Thyroid gland (tissue), 4 donors: Measurements from ENCODE around the gene MREG. TPM values are rescaled to one million over a fixed set of nuclear protein-coding genes. Genes with fewer than 3 reads are reported as not detected.

Experiments
- DNase-seq, 2 donors: peaks; one replicate each; pipeline ENCODE4 v3.0.0-alpha.2; 2019
- H3K27ac ChIP-seq, 3 donors: fragments of 200-600 bp; sonication (generic); 1 replicate in 2 of 3; 2 replicates in 1 of 3; pipeline ENCODE4 v1.5.1; 2016 to 2019; ENCODE audit warnings: mild to moderate bottlenecking in 1 of 3, moderate library complexity in 1 of 3
- H3K27me3 ChIP-seq: fragments of 200-600 bp; sonication (generic); one replicate; pipeline ENCODE4 v1.5.1; 2019
- H3K36me3 ChIP-seq, 2 donors: fragments of 200-600 bp; sonication (generic); one replicate each; pipeline ENCODE4 v1.5.1; 2016 to 2019
- H3K4me1 ChIP-seq, 2 donors: fragments of 200-600 bp; sonication (generic); one replicate each; pipeline ENCODE4 v1.5.1; 2017 to 2019
- H3K4me3 ChIP-seq, 3 donors: fragments of 200-600 bp; sonication (generic); replicated peaks in 1 of 3; 1 replicate in 2 of 3; 2 replicates in 1 of 3; pipeline ENCODE4 v1.5.1; 2016; ENCODE audit warnings: mild to moderate bottlenecking in 1 of 3
- H3K9me3 ChIP-seq: fragments of 200-600 bp; sonication (generic); one replicate; pipeline ENCODE4 v1.5.1; 2017
- CTCF ChIP-seq, 6 experiments: fragments of 200-600 bp in 3 of 6; fragments of 450-650 bp in 3 of 6; sonication (generic) in 3 of 6; IDR thresholded peaks; one replicate each; pipeline ENCODE4 v1.5.1; 2016 to 2019; ENCODE audit warnings: antibody characterized with exemption in 6 of 6, mild to moderate bottlenecking in 2 of 6, inconsistent platforms in 1 of 6, moderate library complexity in 1 of 6
- POLR2A ChIP-seq, 2 donors: fragments of 450-650 bp; IDR thresholded peaks; one replicate each; pipeline ENCODE4 v1.6.1; 2017; ENCODE audit warnings: antibody characterized with exemption in 2 of 2, mild to moderate bottlenecking in 2 of 2, moderate library complexity in 1 of 2
- WGBS, 2 donors: methylation state at CpG; one replicate each; pipeline ENCODE4 v1.1.5; 2017; 5-methylcytosine and 5-hydroxymethylcytosine counted together
- intact Hi-C: fragments of 100-400 bp; cut with DNase I; formaldehyde crosslinking; loops from one replicate; pipeline ENCODE4 v1.15.1; 2023
- total RNA-seq, 4 donors: library from RNA; depleted of rRNA; stranded (reverse); fragments of >200 nt; gene quantifications; one replicate each; pipeline ENCODE4 v1.2.3, GENCODE V29; 2016

Gene MREG
- total RNA-seq, 4 donors from 2014 or later, result 4.4 to 5.4 (median 5.2) TPM

GRCh38 chr2:215970425-215970824 is 42.9 kb downstream of the MREG start:
- Histone ChIP-seq H3K36me3 (no peaks in the 10 kb centered on the region), H3K27ac (no peak overlapping the region), H3K9me3 (no peaks in the 10 kb centered on the region), H3K4me3 (no peak overlapping the region), H3K4me1 (no peaks in the 10 kb centered on the region), H3K27me3 (no peaks in the 10 kb centered on the region)
- DNase-seq, result no peak
- TF ChIP-seq CTCF (IDR thresholded peaks at IDR 0.05), result no peak
- TF ChIP-seq POLR2A (IDR thresholded peaks at IDR 0.05), result no peak
- WGBS, 2 donors, result 96 to 97% methylated on average over 5 of the region's 5 CpGs
- intact Hi-C loops, result no loop called here

- no peak for DNase-seq
- H3K36me3 ChIP-seq, result no peaks in the 10 kb centered on the region
- no peak overlapping the region for H3K4me3 ChIP-seq
- no peak for TF ChIP-seq POLR2A (IDR thresholded peaks at IDR 0.05)
- TF ChIP-seq CTCF (IDR thresholded peaks at IDR 0.05), result no peak
- 72 to 82% methylated on average over 6 of the region's 6 CpGs for WGBS, 2 donors
- H3K27me3 ChIP-seq, result no peaks in the 10 kb centered on the region
- H3K4me1 ChIP-seq, result no peaks in the 10 kb centered on the region
- H3K27ac ChIP-seq, result no peak overlapping the region
- H3K9me3 ChIP-seq, result no peaks in the 10 kb centered on the region
- intact Hi-C loops, result no loop called here
Measured at GRCh38 chr2:215969131-215969841, 44.1 kb downstream of the MREG start.

GRCh38 chr2:215968499-215968898 is 44.9 kb downstream of the MREG start:
- 93 to 95% methylated on average over 3 of the region's 3 CpGs for WGBS, 2 donors
- Histone ChIP-seq H3K36me3 (no peaks in the 10 kb centered on the region), H3K4me1 (no peaks in the 10 kb centered on the region), H3K9me3 (no peaks in the 10 kb centered on the region), H3K27ac (no peak overlapping the region), H3K27me3 (no peaks in the 10 kb centered on the region), H3K4me3 (no peak overlapping the region)
- intact Hi-C loops, result no loop called here
- no peak for DNase-seq
- TF ChIP-seq CTCF (IDR thresholded peaks at IDR 0.05) (no peak), POLR2A (IDR thresholded peaks at IDR 0.05) (no peak)

- no peaks in the 10 kb centered on the region for H3K9me3 ChIP-seq
- H3K27ac ChIP-seq, result no peak overlapping the region
- H3K4me1 ChIP-seq, result no peaks in the 10 kb centered on the region
- H3K36me3 ChIP-seq, result no peaks in the 10 kb centered on the region
- intact Hi-C loops, result no loop called here
- no peak for DNase-seq
- H3K4me3 ChIP-seq, result no peak overlapping the region
- no peaks in the 10 kb centered on the region for H3K27me3 ChIP-seq
- no peak for TF ChIP-seq POLR2A (IDR thresholded peaks at IDR 0.05)
- no peak for TF ChIP-seq CTCF (IDR thresholded peaks at IDR 0.05)
- WGBS, 2 donors, result 93 to 94% methylated on average over 3 of the region's 3 CpGs
Measured at GRCh38 chr2:215967590-215968378, 45.6 kb downstream of the MREG start.

- TF ChIP-seq CTCF (IDR thresholded peaks at IDR 0.05), result no peak
- TF ChIP-seq POLR2A (IDR thresholded peaks at IDR 0.05), result no peak
- Histone ChIP-seq H3K4me3 (no peak overlapping the region), H3K27ac (no peak overlapping the region), H3K27me3 (no peaks in the 10 kb centered on the region), H3K36me3 (no peaks in the 10 kb centered on the region), H3K4me1 (no peaks in the 10 kb centered on the region), H3K9me3 (no peaks in the 10 kb centered on the region)
- no peak for DNase-seq
- intact Hi-C loops, result no loop called here
- WGBS, 2 donors, result 75 to 79% methylated on average over 3 of the region's 3 CpGs
Measured at GRCh38 chr2:215966951-215967350, 46.4 kb downstream of the MREG start.
